Measurements from ENCODE around the gene MAP7D3.

MAP7D3 gene

GRCh38 chrX:136251041-136251991 is at the start of gene MAP7D3 (continued):
- TF ChIP-seq PRDM2 (tag by site-specific recombination; IDR thresholded peaks at IDR 0.05; ENCODE audit: borderline replicate concordance) (no peak), ZSCAN5A (tag by site-specific recombination; IDR thresholded peaks at IDR 0.05) (0 out of 2 replicates have a peak, but pooled peaks have one; percentile 70), ZNF311 (tag by site-specific recombination; IDR thresholded peaks at IDR 0.05; ENCODE audit: borderline replicate concordance) (no peak), ZNF530 (tag by site-specific recombination; IDR thresholded peaks at IDR 0.05; ENCODE audit: low read depth) (no peak), KLF10 (tag by site-specific recombination; IDR thresholded peaks at IDR 0.05) (no peak; the same call in 1 of the 2 replicates), MYNN (tag by site-specific recombination; IDR thresholded peaks at IDR 0.05; ENCODE audit: borderline replicate concordance) (no peak), ZBTB21 (tag by site-specific recombination; IDR thresholded peaks at IDR 0.05) (no peak), AEBP2 (tag by site-specific recombination; IDR thresholded peaks at IDR 0.05; ENCODE audit: borderline replicate concordance) (no peak), ZNF350 (tag by site-specific recombination; IDR thresholded peaks at IDR 0.05) (no peak), ZNF514 (tag by site-specific recombination; IDR thresholded peaks at IDR 0.05) (no peak), ZNF133 (tag by site-specific recombination; IDR thresholded peaks at IDR 0.05) (no peak), ZNF670 (tag by site-specific recombination; IDR thresholded peaks at IDR 0.05; ENCODE audit: low read depth) (no peak), HOXD13 (CRISPR knock-in tag; IDR thresholded peaks at IDR 0.05; ENCODE audit: borderline replicate concordance) (no peak), ZNF157 (tag by site-specific recombination; IDR thresholded peaks at IDR 0.05) (no peak), ZFP69B (tag by site-specific recombination; IDR thresholded peaks at IDR 0.05) (no peak), PRDM1 (tag by site-specific recombination; IDR thresholded peaks at IDR 0.05) (no peak), KLF1 (tag by site-specific recombination; IDR thresholded peaks at IDR 0.05) (no peak), YY1 (tag by site-specific recombination; IDR thresholded peaks at IDR 0.05) (peak; percentile 67; the same call in 1 of the 2 replicates), ZNF560 (tag by site-specific recombination; IDR thresholded peaks at IDR 0.05; ENCODE audit: borderline replicate concordance) (no peak), HIC1 (tag by site-specific recombination; IDR thresholded peaks at IDR 0.05) (peak; percentile 24; the same call in 1 of the 2 replicates), KLF17 (tag by site-specific recombination; IDR thresholded peaks at IDR 0.05) (no peak), ZNF23 (tag by site-specific recombination; IDR thresholded peaks at IDR 0.05; ENCODE audit: borderline replicate concordance) (no peak), ZNF146 (tag by site-specific recombination; IDR thresholded peaks at IDR 0.05) (no peak), ZBTB49 (tag by site-specific recombination; IDR thresholded peaks at IDR 0.05; ENCODE audit: low read depth) (no peak)

Measured in HEK293 (cell line).